ENCODE results near the gene EIF3B. TPM values are rescaled to one million over a fixed set of nuclear protein-coding genes. Genes with fewer than 3 reads are reported as not detected.

Gene EIF3B
- total RNA-seq, 4 donors from 2014 or later: 76.8 to 151 (median 102) TPM

DNA sequence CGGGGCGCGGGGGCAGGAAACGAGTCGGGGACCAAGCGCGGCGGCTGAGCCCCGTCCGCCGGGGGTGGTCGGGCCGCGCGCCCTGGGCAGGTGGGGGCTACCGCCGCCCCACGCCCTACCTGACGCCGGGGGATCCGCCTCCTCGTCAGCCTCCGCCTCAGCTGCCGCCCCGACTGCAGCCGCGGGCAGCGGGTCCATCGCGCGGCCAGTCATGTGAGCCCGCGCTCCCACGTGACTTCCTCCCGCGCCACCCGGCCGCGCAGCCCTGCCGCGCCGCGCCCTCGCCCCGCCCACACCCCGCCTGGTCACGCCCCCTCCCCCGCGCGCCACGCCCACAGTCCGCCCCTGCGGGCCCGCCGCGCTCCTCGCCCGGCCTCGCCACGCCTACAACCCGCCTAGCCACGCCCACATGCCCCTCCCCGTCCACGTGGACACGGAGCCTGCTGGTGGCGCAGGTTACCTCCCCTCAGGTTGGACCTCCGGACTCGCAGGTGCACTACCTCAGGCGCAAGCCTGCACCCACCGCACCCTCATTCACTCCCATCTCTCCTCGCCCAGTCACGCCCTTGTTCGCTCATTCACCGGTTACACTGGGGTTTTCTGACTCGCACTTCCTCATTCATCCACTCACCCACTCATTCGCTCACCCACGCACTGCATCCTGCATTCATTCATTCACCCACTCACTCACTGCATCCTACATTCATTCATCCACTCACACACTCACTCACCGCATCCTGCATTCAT lies 40.2 kb upstream of the EIF3B start, which contains the start of gene SNX8:
Gene SNX8 (minus strand): TSS at position 233 of the 747 bp plus-strand sequence. CDS start 20 bp downstream, at position 213.
- TF ChIP-seq, protein P1, sequence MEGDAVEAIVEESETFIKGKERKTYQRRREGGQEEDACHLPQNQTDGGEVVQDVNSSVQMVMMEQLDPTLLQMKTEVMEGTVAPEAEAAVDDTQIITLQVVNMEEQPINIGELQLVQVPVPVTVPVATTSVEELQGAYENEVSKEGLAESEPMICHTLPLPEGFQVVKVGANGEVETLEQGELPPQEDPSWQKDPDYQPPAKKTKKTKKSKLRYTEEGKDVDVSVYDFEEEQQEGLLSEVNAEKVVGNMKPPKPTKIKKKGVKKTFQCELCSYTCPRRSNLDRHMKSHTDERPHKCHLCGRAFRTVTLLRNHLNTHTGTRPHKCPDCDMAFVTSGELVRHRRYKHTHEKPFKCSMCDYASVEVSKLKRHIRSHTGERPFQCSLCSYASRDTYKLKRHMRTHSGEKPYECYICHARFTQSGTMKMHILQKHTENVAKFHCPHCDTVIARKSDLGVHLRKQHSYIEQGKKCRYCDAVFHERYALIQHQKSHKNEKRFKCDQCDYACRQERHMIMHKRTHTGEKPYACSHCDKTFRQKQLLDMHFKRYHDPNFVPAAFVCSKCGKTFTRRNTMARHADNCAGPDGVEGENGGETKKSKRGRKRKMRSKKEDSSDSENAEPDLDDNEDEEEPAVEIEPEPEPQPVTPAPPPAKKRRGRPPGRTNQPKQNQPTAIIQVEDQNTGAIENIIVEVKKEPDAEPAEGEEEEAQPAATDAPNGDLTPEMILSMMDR (IDR thresholded peaks at IDR 0.05; ENCODE audit: low read depth): no peak

DNA sequence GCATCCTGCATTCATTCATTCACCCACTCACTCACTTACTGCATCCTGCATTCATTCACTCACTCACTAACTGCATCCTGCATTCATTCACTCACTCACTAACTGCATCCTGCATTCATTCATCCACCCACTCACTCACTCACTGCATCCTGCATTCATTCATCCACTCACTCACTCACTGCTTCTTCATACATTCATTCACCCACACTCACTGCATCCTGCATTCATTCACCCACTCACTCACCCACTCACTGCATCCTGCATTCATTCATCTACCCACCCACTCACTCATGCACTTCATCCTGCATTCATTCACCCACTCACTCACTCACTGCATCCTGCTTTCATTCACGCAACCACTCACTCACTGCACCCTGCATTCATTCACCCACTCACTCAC lies 38.8 kb upstream of the EIF3B start:
- TF ChIP-seq, protein P1 (IDR thresholded peaks at IDR 0.05; ENCODE audit: low read depth): no peak

DNA sequence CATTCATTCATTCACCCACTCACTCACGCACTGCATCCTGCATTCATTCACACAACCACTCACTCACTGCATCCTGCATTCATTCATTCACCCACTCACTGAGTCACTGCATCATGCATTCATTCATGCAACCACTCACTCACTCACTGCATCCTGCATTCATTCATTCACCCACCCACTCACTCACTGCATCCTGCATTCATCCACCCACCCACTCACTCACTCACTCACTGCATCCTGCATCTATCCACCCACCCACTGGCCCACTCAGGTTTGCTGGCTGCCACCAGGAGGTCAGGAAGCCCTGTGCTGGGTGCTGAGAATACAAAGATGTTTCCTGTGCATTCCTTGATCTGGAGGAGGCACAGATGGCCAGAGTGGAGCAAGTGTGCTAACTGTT lies 38.0 kb upstream of the EIF3B start:
- TF ChIP-seq, protein P1 (IDR thresholded peaks at IDR 0.05; ENCODE audit: low read depth): no peak

DNA sequence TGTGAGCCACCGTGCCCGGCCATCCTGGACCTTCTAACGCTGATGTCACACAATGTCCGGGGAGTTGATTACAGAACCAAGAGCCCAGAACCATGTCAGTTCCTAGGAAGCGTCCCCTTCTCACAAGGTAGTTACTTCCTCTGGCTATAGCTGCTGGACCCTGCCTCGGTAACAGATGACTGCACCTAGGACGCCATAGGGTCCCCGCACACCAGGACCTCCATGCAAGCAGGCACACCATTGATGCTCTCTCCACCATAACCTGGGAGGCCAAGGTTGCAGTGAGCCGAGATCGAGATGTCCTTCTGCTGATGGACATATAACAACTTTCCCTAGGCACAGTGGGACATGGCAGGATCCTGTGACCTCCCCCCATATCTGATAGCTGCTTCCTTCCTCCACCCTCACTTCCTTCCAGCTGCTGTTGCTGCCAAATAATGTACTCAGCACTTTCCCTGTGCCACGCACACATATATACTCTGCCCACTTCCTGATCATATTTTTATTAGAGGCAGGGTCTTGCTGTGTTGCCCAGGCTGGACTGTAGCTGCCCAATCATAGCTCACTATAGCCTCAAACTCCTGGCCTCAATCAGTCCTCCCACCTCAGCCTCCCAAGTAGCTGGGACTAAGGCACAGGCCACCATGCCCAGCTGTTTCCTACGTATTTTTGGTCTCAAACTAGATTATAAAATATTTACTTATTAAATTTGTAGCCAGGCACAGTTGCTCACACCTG lies 36.9 kb upstream of the EIF3B start:
- TF ChIP-seq, protein P1 (IDR thresholded peaks at IDR 0.05; ENCODE audit: low read depth): no peak

DNA sequence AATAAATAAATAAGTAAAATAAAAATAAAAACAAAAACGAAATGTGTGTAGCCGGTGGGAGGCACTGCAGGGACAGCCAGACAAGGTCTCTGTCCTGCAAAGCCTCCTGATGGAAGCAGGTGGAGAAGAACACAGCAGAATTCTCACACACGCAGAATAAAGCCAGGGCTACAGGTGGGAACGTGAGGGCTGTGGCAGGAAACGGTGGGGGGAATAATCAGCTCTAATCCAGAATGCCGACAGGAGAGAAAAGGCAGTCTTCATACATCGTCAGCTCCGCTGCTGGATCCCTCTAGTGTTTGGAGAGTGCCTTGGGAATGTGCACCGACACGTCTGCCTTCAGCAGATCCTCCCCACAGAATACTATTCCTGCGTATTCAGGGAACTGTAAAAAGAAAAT lies 33.6 kb upstream of the EIF3B start:
- TF ChIP-seq, protein P1 (IDR thresholded peaks at IDR 0.05; ENCODE audit: low read depth): no peak

DNA sequence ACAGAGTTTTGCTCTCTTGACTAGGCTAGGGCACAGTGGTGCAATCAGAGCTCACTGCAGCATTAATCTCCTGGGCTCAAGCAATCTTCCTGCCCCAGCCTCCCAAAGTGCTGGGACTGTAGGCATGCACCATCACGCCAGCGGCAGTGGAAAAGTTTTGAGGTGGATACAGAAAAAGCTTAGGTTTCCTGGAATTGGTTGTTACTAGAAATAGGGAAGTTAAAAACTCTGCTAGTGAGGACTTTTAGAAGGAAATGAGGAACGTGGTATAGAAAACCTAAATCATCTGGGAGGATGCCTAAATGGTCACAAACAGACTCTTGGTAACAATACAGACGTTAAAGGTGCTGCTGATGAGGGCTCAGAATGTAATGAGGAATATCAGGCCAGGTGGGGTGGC lies 29.5 kb upstream of the EIF3B start:
- TF ChIP-seq, protein P1 (IDR thresholded peaks at IDR 0.05; ENCODE audit: low read depth): no peak

DNA sequence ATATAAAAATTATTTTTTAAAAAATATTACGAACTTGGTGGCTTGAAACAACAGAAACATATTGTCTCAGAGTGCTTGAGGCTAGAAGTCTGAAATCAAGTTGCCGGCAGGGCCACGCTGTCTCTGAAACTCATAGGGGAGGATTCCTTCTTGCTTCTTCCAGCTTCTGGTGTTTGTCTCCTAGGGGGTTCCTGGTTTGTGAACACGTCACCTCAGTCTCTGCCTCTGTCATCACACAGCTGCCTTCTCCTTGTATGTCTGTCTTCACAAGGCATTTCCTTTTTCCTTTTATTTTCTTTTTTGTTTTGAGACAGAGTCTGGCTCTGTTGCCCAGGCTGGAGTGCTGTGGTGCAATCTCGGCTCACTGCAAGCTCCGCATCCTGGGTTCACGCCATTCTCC lies 27.7 kb upstream of the EIF3B start:
- TF ChIP-seq, protein P1 (IDR thresholded peaks at IDR 0.05; ENCODE audit: low read depth): no peak
